ENCODE measurements around the gene LRRFIP1. TPM values are rescaled to one million over a fixed set of nuclear protein-coding genes. Genes with fewer than 3 reads are reported as not detected.

Gene LRRFIP1
- total RNA-seq, 1 donor from 2014 or later: 134 TPM

GRCh38 chr2:237613679-237614078 is 13.7 kb upstream of the LRRFIP1 start:
- H3K4me3 Mint-ChIP-seq: no peak overlapping the region
- H3K36me3 Mint-ChIP-seq (ENCODE audit: low read depth): no peaks in the 10 kb centered on the region
- ChIA-PET POLR2A (no interaction called here), CTCF (no interaction called here)
- no peaks in the 10 kb centered on the region for H3K9me3 Mint-ChIP-seq
- no peak for TF ChIP-seq CTCF (IDR thresholded peaks at IDR 0.05)
- H3K27ac Mint-ChIP-seq: no peak overlapping the region
- ATAC-seq (ENCODE audit: low read depth) (no peak), DNase-seq (no peak)
- intact Hi-C loops (cut with micrococcal nuclease): no loop called here
- H3K27me3 Mint-ChIP-seq: peaks cover 16% of the 10 kb centered on the region
- H3K4me1 Mint-ChIP-seq: peaks cover 20% of the 10 kb centered on the region

- no peak overlapping the region for H3K27ac Mint-ChIP-seq
- intact Hi-C loops (cut with micrococcal nuclease): no loop called here
- no peaks in the 10 kb centered on the region for H3K9me3 Mint-ChIP-seq
- ATAC-seq (ENCODE audit: low read depth) (no peak), DNase-seq (no peak)
- H3K4me3 Mint-ChIP-seq: no peak overlapping the region
- POLR2A ChIA-PET: no interaction called here
- CTCF ChIA-PET: no interaction called here
- H3K36me3 Mint-ChIP-seq (ENCODE audit: low read depth): no peaks in the 10 kb centered on the region
- peaks cover 20% of the 10 kb centered on the region for H3K4me1 Mint-ChIP-seq
- no peak for TF ChIP-seq CTCF (IDR thresholded peaks at IDR 0.05)
- H3K27me3 Mint-ChIP-seq: peaks cover 18% of the 10 kb centered on the region
Observed at GRCh38 chr2:237614151-237614720, 13.2 kb upstream of the LRRFIP1 start.

- peaks cover 15% of the 10 kb centered on the region for H3K27me3 Mint-ChIP-seq
- peaks cover 20% of the 10 kb centered on the region for H3K4me1 Mint-ChIP-seq
- ATAC-seq (ENCODE audit: low read depth) (no peak), DNase-seq (no peak)
- H3K27ac Mint-ChIP-seq: no peak overlapping the region
- CTCF ChIA-PET: no interaction called here
- H3K9me3 Mint-ChIP-seq: no peaks in the 10 kb centered on the region
- H3K4me3 Mint-ChIP-seq: no peak overlapping the region
- POLR2A ChIA-PET: interaction anchor here (1.0 kb wide), 1 partner anchor 140 kb away, joined by 3 read pairs; no protein-coding TSS in a partner anchor
- no peaks in the 10 kb centered on the region for H3K36me3 Mint-ChIP-seq (ENCODE audit: low read depth)
- TF ChIP-seq CTCF (IDR thresholded peaks at IDR 0.05): no peak
- intact Hi-C loops (cut with micrococcal nuclease): no loop called here
Observed at GRCh38 chr2:237615631-237616249, 11.6 kb upstream of the LRRFIP1 start.

- H3K4me1 Mint-ChIP-seq: peaks cover 20% of the 10 kb centered on the region
- peaks cover 15% of the 10 kb centered on the region for H3K27me3 Mint-ChIP-seq
- CTCF ChIA-PET: no interaction called here
- no peak overlapping the region for H3K27ac Mint-ChIP-seq
- intact Hi-C loops (cut with micrococcal nuclease): no loop called here
- no peaks in the 10 kb centered on the region for H3K9me3 Mint-ChIP-seq
- ATAC-seq (ENCODE audit: low read depth) (no peak), DNase-seq (no peak)
- H3K36me3 Mint-ChIP-seq (ENCODE audit: low read depth): no peaks in the 10 kb centered on the region
- TF ChIP-seq CTCF (IDR thresholded peaks at IDR 0.05): no peak
- no peak overlapping the region for H3K4me3 Mint-ChIP-seq
- POLR2A ChIA-PET: interaction anchor here (1.0 kb wide), 1 partner anchor 141 kb away, joined by 3 read pairs; no protein-coding TSS in a partner anchor
Observed at GRCh38 chr2:237616373-237616733, 11.0 kb upstream of the LRRFIP1 start.

DNA sequence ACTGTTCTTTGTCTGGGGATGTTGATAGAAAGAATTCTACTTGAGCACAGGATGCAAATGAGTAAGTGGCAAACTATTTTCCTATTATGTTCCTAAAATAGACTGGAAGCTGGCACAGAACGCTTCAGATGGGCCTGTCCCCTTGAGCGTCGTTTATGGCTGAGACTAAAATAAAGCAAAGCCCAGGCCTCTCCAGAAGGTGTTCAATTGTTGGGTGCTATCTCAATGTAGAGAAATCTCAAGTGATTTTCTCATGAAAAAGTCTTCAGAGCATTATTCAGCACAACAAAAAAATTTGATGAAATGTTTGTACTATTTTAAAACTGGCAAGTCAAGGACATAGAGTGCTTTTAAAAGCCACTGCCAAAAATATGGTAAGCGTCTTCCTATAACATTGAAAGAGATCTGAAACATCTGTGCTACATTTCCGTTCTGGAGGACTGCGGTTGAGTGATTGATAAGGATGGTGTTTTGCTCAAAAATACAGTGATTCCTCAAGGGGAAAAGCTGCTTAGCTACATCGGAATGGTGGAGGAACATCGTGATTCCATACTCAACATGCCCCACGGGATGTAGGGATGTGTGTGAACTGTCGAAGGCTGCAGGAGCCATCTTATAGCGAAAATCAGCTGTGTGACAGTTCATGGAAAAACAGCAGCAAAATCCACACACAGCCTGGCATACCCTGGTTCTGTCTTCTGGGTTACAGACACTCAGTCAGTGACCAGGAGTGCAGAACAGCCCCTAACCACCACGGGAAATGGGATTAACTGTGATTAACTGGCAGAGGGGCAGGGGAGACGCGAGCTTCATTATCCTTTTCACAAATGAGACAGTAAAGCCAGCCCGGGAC is 10.4 kb upstream of the LRRFIP1 start:
- Mint-ChIP-seq H3K4me3 (peak overlapping the region; percentile 56), H3K4me1 (peaks cover 20% of the 10 kb centered on the region), H3K27ac (no peak overlapping the region), H3K36me3 (ENCODE audit: low read depth) (no peaks in the 10 kb centered on the region), H3K27me3 (peaks cover 15% of the 10 kb centered on the region), H3K9me3 (no peaks in the 10 kb centered on the region)
- POLR2A ChIA-PET: no interaction called here
- TF ChIP-seq CTCF (IDR thresholded peaks at IDR 0.05): no peak
- CTCF ChIA-PET: no interaction called here
- no peak for DNase-seq
- ATAC-seq (ENCODE audit: low read depth): no peak
- intact Hi-C loops (cut with micrococcal nuclease): no loop called here

Data from activated B cell treated with CpG ODN at 0.5 μM for 24 hours (primary cell).